GM18511 (cell line): Measurements from ENCODE around the gene DLG5.

Experiments
- ATAC-seq: cut with Tn5 transposase; IDR thresholded peaks from one replicate; pipeline ENCODE4 v1.9.1; 2021; ENCODE audit warnings: mild to moderate bottlenecking, moderate library complexity; ENCODE audit not compliant: unreplicated experiment

The DLG5 gene

GRCh38 chr10:77823811-77824542, 102.6 kb downstream of the DLG5 start:
- no peak for ATAC-seq

- ATAC-seq: no peak
Measured at GRCh38 chr10:77821551-77821950, 105.0 kb downstream of the DLG5 start.

- ATAC-seq: no peak
Measured at GRCh38 chr10:77821036-77821435, 105.5 kb downstream of the DLG5 start.

- ATAC-seq: no peak
Measured at GRCh38 chr10:77820349-77820748, 106.2 kb downstream of the DLG5 start.

- no peak for ATAC-seq
Measured at GRCh38 chr10:77819210-77820112, 107.1 kb downstream of the DLG5 start.

GRCh38 chr10:77818378-77818777, 108.2 kb downstream of the DLG5 start:
- ATAC-seq: no peak

- ATAC-seq: no peak
Measured at GRCh38 chr10:77817541-77817940, 109.0 kb downstream of the DLG5 start.

- ATAC-seq: no peak
Measured at GRCh38 chr10:77816311-77816710, 110.2 kb downstream of the DLG5 start.

GRCh38 chr10:77812741-77813140, 113.8 kb downstream of the DLG5 start:
- no peak for ATAC-seq

- no peak for ATAC-seq
Measured at GRCh38 chr10:77811831-77812430, 114.6 kb downstream of the DLG5 start.

- no peak for ATAC-seq
Measured at GRCh38 chr10:77810446-77811335, 115.9 kb downstream of the DLG5 start.

- no peak for ATAC-seq
Measured at GRCh38 chr10:77809336-77809735, 117.2 kb downstream of the DLG5 start.

- no peak for ATAC-seq
Measured at GRCh38 chr10:77807706-77808105, 118.8 kb downstream of the DLG5 start.

GRCh38 chr10:77806511-77807157, 119.9 kb downstream of the DLG5 start:
- no peak for ATAC-seq

- no peak for ATAC-seq
Measured at GRCh38 chr10:77805676-77806075, 120.9 kb downstream of the DLG5 start.

- ATAC-seq: no peak
Measured at GRCh38 chr10:77804371-77804770, 122.2 kb downstream of the DLG5 start.

- ATAC-seq: peak; percentile 77
Measured at GRCh38 chr10:77801474-77802161, 124.9 kb downstream of the DLG5 start.

- no peak for ATAC-seq
Measured at GRCh38 chr10:77800738-77801266, 125.8 kb downstream of the DLG5 start.

- no peak for ATAC-seq
Measured at GRCh38 chr10:77800320-77800719, 126.2 kb downstream of the DLG5 start.
